Mucosa of descending colon (tissue), 3 donors: Measurements from ENCODE around the gene GPR55. TPM values are rescaled to one million over a fixed set of nuclear protein-coding genes. Genes with fewer than 3 reads are reported as not detected.

ENCODE experiments used
- ATAC-seq: fragments of 200-7000 bp; cut with Tn5 transposase; one replicate; pipeline ENCODE4 v1.9.1; 2020; ENCODE audit warnings: mild to moderate bottlenecking, moderate library complexity
- DNase-seq, 3 donors: peaks; one replicate each; pipeline ENCODE4 v3.0.0-alpha.2; 2020
- H3K36me3 ChIP-seq: fragments of 200-600 bp; one replicate; pipeline ENCODE4 v1.8.0; 2021; ENCODE audit warnings: low read depth, mild to moderate bottlenecking
- H3K4me1 ChIP-seq: fragments of 200-600 bp; one replicate; pipeline ENCODE4 v1.8.0; 2021; ENCODE audit warnings: low read depth, mild to moderate bottlenecking
- H3K4me3 ChIP-seq: fragments of 200-600 bp; one replicate; pipeline ENCODE4 v1.8.0; 2021; ENCODE audit warnings: mild to moderate bottlenecking
- H3K9me3 ChIP-seq: fragments of 200-600 bp; one replicate; pipeline ENCODE4 v1.8.0; 2021; ENCODE audit warnings: mild to moderate bottlenecking
- CTCF ChIP-seq: fragments of 200-600 bp; IDR thresholded peaks from one replicate; pipeline ENCODE4 v1.8.0; 2022; ENCODE audit warnings: antibody characterized with exemption, mild to moderate bottlenecking
- intact Hi-C, 2 donors: fragments of 100-400 bp; cut with DNase I in 1 of 2; cut with micrococcal nuclease in 1 of 2; formaldehyde crosslinking; loops; one replicate each; pipeline versions ENCODE4 v1.11.0 to v1.11.1; 2022; cut with DNase I, micrococcal nuclease
- total RNA-seq, 3 donors: library from RNA; stranded (reverse); fragmentation: NEBNext Ultra II Directional in 2 of 3; extraction: Animal tissue kit (Norgen Biotek cat#: 25700) in 2 of 3; gene quantifications; one replicate each; pipeline versions ENCODE4 v1.2.1 to v1.2.4, GENCODE V29; 2021 to 2023
- donor health status: DM: no; HTN: no; CAD: no; lungs with moderate emphysema.
- donor health status: DM: no; HTN: no; CAD: no.
- donor health status: DM: no; HTN: yes; CAD: no.

GPR55 gene
- total RNA-seq, 3 donors from 2014 or later = 0.99 to 1.1 (median 1.1) TPM

- H3K36me3 ChIP-seq = no peaks in the 10 kb centered on the region
- DNase-seq = peak in 1 of 3 donors; percentile 16
- no peak overlapping the region for H3K4me3 ChIP-seq
- no peaks in the 10 kb centered on the region for H3K9me3 ChIP-seq
- intact Hi-C loops = no loop called here
- peaks cover 4% of the 10 kb centered on the region for H3K4me1 ChIP-seq
- TF ChIP-seq CTCF = no peak
- ATAC-seq = no peak
These were observed 38.8 kb downstream of the GPR55 start for GRCh38 chr2:230886206-230886605.

GRCh38 chr2:230885463-230886130, 39.4 kb downstream of the GPR55 start:
- TF ChIP-seq CTCF = no peak
- DNase-seq = peak in 2 of 3 donors; percentile 23 to 45
- Histone ChIP-seq H3K4me3 (no peak overlapping the region), H3K9me3 (no peaks in the 10 kb centered on the region), H3K36me3 (no peaks in the 10 kb centered on the region), H3K4me1 (peaks cover 9% of the 10 kb centered on the region)
- intact Hi-C loops = no loop called here
- ATAC-seq = no peak

GRCh38 chr2:230881840-230882239, 43.2 kb downstream of the GPR55 start:
- H3K4me3 ChIP-seq = no peak overlapping the region
- DNase-seq (peak in 2 of 3 donors; percentile 32 to 33), ATAC-seq (no peak)
- H3K4me1 ChIP-seq = peaks cover 36% of the 10 kb centered on the region
- intact Hi-C loops = no loop called here
- H3K36me3 ChIP-seq = no peaks in the 10 kb centered on the region
- no peaks in the 10 kb centered on the region for H3K9me3 ChIP-seq
- no peak for TF ChIP-seq CTCF

- peak; percentile 45 for ATAC-seq
- no peaks in the 10 kb centered on the region for H3K36me3 ChIP-seq
- no peak for TF ChIP-seq CTCF
These were observed 45.2 kb downstream of the GPR55 start for GRCh38 chr2:230879891-230880290.

GRCh38 chr2:230879271-230879882, 45.7 kb downstream of the GPR55 start:
- Histone ChIP-seq H3K4me1 (peaks cover 57% of the 10 kb centered on the region), H3K9me3 (no peaks in the 10 kb centered on the region), H3K36me3 (no peaks in the 10 kb centered on the region), H3K4me3 (no peak overlapping the region)
- intact Hi-C loops = no loop called here
- TF ChIP-seq CTCF = no peak
- DNase-seq (peak; percentile 80 to 93 (median 81)), ATAC-seq (peak; percentile 86)

More at GRCh38 chr2:230879891-230880290, 45.2 kb downstream of the GPR55 start:
- intact Hi-C loops = no loop called here
- DNase-seq = peak; percentile 59 to 66 (median 66)
- Histone ChIP-seq H3K4me1 (peaks cover 52% of the 10 kb centered on the region), H3K9me3 (no peaks in the 10 kb centered on the region), H3K4me3 (no peak overlapping the region)
